T-cell (primary cell): Measurements from ENCODE around the gene EIF1B. TPM values are rescaled to one million over a fixed set of nuclear protein-coding genes. Genes with fewer than 3 reads are reported as not detected.

Experiments used
- ATAC-seq, 4 experiments: fragments of 200-7000 bp in 3 of 4; fragments of 150-1000 bp in 1 of 4; cut with Tn5 transposase; replicated peaks in 1 of 4; 1 replicate in 3 of 4; 2 replicates in 1 of 4; pipeline ENCODE4 v1.10.0; 2021; ENCODE audit warnings: moderate library complexity in 3 of 4, mild to moderate bottlenecking in 2 of 4, moderate number of reproducible peaks in 1 of 4
- CTCF ChIA-PET, 2 donors: fragments of 300-600 bp; sonication (Branson Sonifier 250); formaldehyde crosslinking; loops; one replicate each; lab custom pipeline; 2022; ENCODE audit warnings: antibody characterized with exemption in 2 of 2; lab: Charles Lee
- POLR2A ChIA-PET, 2 donors: fragments of 300-600 bp; sonication (Branson Sonifier 250); formaldehyde crosslinking; loops; one replicate each; lab custom pipeline; 2022; ENCODE audit warnings: antibody characterized with exemption in 2 of 2; lab: Charles Lee
- DNase-seq, 35 experiments: peaks; one replicate each; pipeline versions ENCODE4 v3.0.0 to v3.0.0-alpha.2; 2013 to 2023
- H3K27ac ChIP-seq: one replicate; pipeline ENCODE4 v1.5.1; 2013; ENCODE audit warnings: low read length
- H3K27me3 ChIP-seq, 2 experiments: replicated peaks in 1 of 2; 1 replicate in 1 of 2; 2 replicates in 1 of 2; pipeline versions ENCODE4 v1.6.1 to v1.7.0; 2013; ENCODE audit warnings: low read length in 1 of 2, mixed read lengths in 1 of 2; ENCODE audit not compliant: control insufficient read depth in 2 of 2, insufficient read depth in 2 of 2; ENCODE audit errors: extremely low read depth in 1 of 2
- H3K36me3 ChIP-seq, 2 donors: 1 replicate in 1 of 2; 2 replicates in 1 of 2; pipeline versions ENCODE4 v1.6.1 to v1.7.0; 2013; ENCODE audit warnings: low read length in 1 of 2; ENCODE audit not compliant: control insufficient read depth in 2 of 2, insufficient read depth in 1 of 2; ENCODE audit errors: extremely low read depth in 1 of 2
- H3K4me1 ChIP-seq, 2 experiments: 1 replicate in 1 of 2; 2 replicates in 1 of 2; pipeline versions ENCODE4 v1.6.1 to v1.7.0; 2013; ENCODE audit warnings: low read length in 2 of 2, mixed read lengths in 1 of 2; ENCODE audit not compliant: insufficient read depth in 2 of 2, control insufficient read depth in 1 of 2; ENCODE audit errors: extremely low read depth in 1 of 2
- H3K4me3 ChIP-seq, 2 donors: 1 replicate in 1 of 2; 2 replicates in 1 of 2; pipeline versions ENCODE4 v1.5.1 to v1.7.0; 2013; ENCODE audit warnings: mild to moderate bottlenecking in 2 of 2, low read length in 1 of 2, moderate library complexity in 1 of 2; ENCODE audit not compliant: control insufficient read depth in 1 of 2; ENCODE audit errors: extremely low read depth in 1 of 2
- H3K9me3 ChIP-seq: 2 replicates; pipeline ENCODE4 v1.7.0; 2013
- H3K27ac Mint-ChIP-seq, 2 donors: one replicate each; pipeline ENCODE4 v1.8.0; 2020 to 2021; ENCODE audit warnings: mild to moderate bottlenecking in 2 of 2, mixed read lengths in 2 of 2
- H3K27me3 Mint-ChIP-seq, 2 donors: one replicate each; pipeline ENCODE4 v1.8.0; 2021 to 2022; ENCODE audit warnings: mixed read lengths in 2 of 2
- H3K36me3 Mint-ChIP-seq: one replicate; pipeline ENCODE4 v1.8.0; 2021; ENCODE audit warnings: mixed read lengths
- H3K4me1 Mint-ChIP-seq, 3 donors: one replicate each; pipeline ENCODE4 v1.8.0; 2020 to 2022; ENCODE audit warnings: mixed read lengths in 3 of 3, mild to moderate bottlenecking in 1 of 3
- H3K4me3 Mint-ChIP-seq, 3 donors: one replicate each; pipeline ENCODE4 v1.8.0; 2020 to 2022; ENCODE audit warnings: mild to moderate bottlenecking in 3 of 3, mixed read lengths in 3 of 3, moderate library complexity in 3 of 3
- H3K9me3 Mint-ChIP-seq, 3 donors: one replicate each; pipeline ENCODE4 v1.8.0; 2020 to 2022; ENCODE audit warnings: mixed read lengths in 3 of 3
- WGBS: methylation state at CpG from one replicate; pipeline ENCODE4 v1.1.5; 2013; ENCODE audit warnings: missing lambda C conversion rate; ENCODE audit not compliant: insufficient coverage; 5-methylcytosine and 5-hydroxymethylcytosine counted together
- total RNA-seq, 35 experiments: library from RNA in 6 of 35; stranded (reverse) in 6 of 35; fragments of 120-200 nt in 1 of 35; gene quantifications; one replicate each; pipeline versions ENCODE4 v1.2.1 to v1.2.4 and lab custom pipeline; 2013 to 2026

The EIF1B gene
- total RNA-seq, 5 donors from 2014 or later (not counting 1 experiment from before 2014, with no cell fraction given): 39.7 to 70.0 (median 53.3) TPM

GRCh38 chr3:40304352-40304751 is 5.2 kb upstream of the EIF1B start:
- Mint-ChIP-seq H3K27me3 (no peaks in the 10 kb centered on the region), H3K9me3 (peaks cover 0 to 5% (median 0%) of the 10 kb centered on the region in 3 donors), H3K36me3 (peaks cover 24% of the 10 kb centered on the region), H3K27ac (no peak overlapping the region), H3K4me1 (peaks cover 6 to 11% (median 7%) of the 10 kb centered on the region in 3 donors), H3K4me3 (no peak overlapping the region)
- Histone ChIP-seq H3K4me1 (peaks cover 3 to 8% of the 10 kb centered on the region in 2 experiments), H3K36me3 (peaks cover 0 to 8% of the 10 kb centered on the region in 2 donors), H3K4me3 (no peak overlapping the region), H3K27me3 (no peaks in the 10 kb centered on the region), H3K9me3 (no peaks in the 10 kb centered on the region), H3K27ac (no peak overlapping the region)
- WGBS: no CpG with 5 or more reads among the region's 2 CpGs
- POLR2A ChIA-PET: no interaction called here
- CTCF ChIA-PET: interaction anchor here in 1 of 2 donors (1.0 kb wide), 1 partner anchor 13 kb away, joined by 6 read pairs; no protein-coding TSS in a partner anchor
- no peak for ATAC-seq
- DNase-seq: no peak

GRCh38 chr3:40306336-40306735 is 3.2 kb upstream of the EIF1B start:
- Mint-ChIP-seq H3K36me3 (peaks cover 17% of the 10 kb centered on the region), H3K9me3 (peaks cover 0 to 5% (median 0%) of the 10 kb centered on the region in 3 donors), H3K4me3 (no peak overlapping the region), H3K4me1 (peaks cover 16 to 23% (median 23%) of the 10 kb centered on the region in 3 donors), H3K27me3 (no peaks in the 10 kb centered on the region), H3K27ac (no peak overlapping the region)
- Histone ChIP-seq H3K27me3 (no peaks in the 10 kb centered on the region), H3K36me3 (peaks cover 0 to 3% of the 10 kb centered on the region in 2 donors), H3K4me1 (peaks cover 11 to 12% of the 10 kb centered on the region in 2 experiments), H3K27ac (no peak overlapping the region), H3K9me3 (no peaks in the 10 kb centered on the region), H3K4me3 (no peak overlapping the region)
- ChIA-PET CTCF (interaction anchor here in 1 of 2 donors (0.9 kb wide), 1 partner anchor 115 kb away, joined by 3 read pairs; no protein-coding TSS in a partner anchor), POLR2A (no interaction called here)
- ATAC-seq (no peak), DNase-seq (no peak)
- WGBS: 100% methylated on average over 2 of the region's 3 CpGs

GRCh38 chr3:40307176-40307575 is 2.3 kb upstream of the EIF1B start:
- Histone ChIP-seq H3K9me3 (no peaks in the 10 kb centered on the region), H3K27ac (no peak overlapping the region), H3K36me3 (peaks cover 0 to 8% of the 10 kb centered on the region in 2 donors), H3K4me1 (peaks cover 11 to 19% of the 10 kb centered on the region in 2 experiments), H3K27me3 (no peaks in the 10 kb centered on the region), H3K4me3 (no peak overlapping the region)
- H3K9me3 Mint-ChIP-seq: no peaks in the 10 kb centered on the region
- H3K27ac Mint-ChIP-seq: no peak overlapping the region
- H3K36me3 Mint-ChIP-seq: peaks cover 16% of the 10 kb centered on the region
- no CpG with 5 or more reads among the region's 1 CpG for WGBS
- H3K27me3 Mint-ChIP-seq: no peaks in the 10 kb centered on the region
- H3K4me3 Mint-ChIP-seq: no peak overlapping the region
- DNase-seq: no peak
- peaks cover 25 to 31% (median 31%) of the 10 kb centered on the region in 3 donors for H3K4me1 Mint-ChIP-seq
- ATAC-seq: no peak
- ChIA-PET POLR2A (interaction anchor here (0.6 kb wide), 2 partner anchors 849 to 1598 kb away, joined by 3 to 9 read pairs; no protein-coding TSS in a partner anchor), CTCF (interaction anchor here in 1 of 2 donors (0.9 to 2.1 kb wide), 2 partner anchors 10 to 116 kb away, joined by 3 to 7 read pairs; no protein-coding TSS in a partner anchor)

- Mint-ChIP-seq H3K27me3 (no peaks in the 10 kb centered on the region), H3K4me1 (peaks cover 35 to 39% (median 38%) of the 10 kb centered on the region in 3 donors), H3K36me3 (peaks cover 26% of the 10 kb centered on the region), H3K27ac (peak overlapping the region; percentile 96 to 99), H3K4me3 (peak overlapping the region; percentile 97 to 100 (median 100)), H3K9me3 (no peaks in the 10 kb centered on the region)
- no peaks in the 10 kb centered on the region for H3K27me3 ChIP-seq
- POLR2A ChIA-PET: interaction anchor here (1.0 to 1.1 kb wide), 2 partner anchors 148 to 928 kb away, joined by 4 to 7 read pairs; partner anchors contain the start of gene RPL14 (in 1 of the 2)
- 26% methylated on average over 20 of the region's 20 CpGs for WGBS
- peaks cover 15 to 19% of the 10 kb centered on the region in 2 experiments for H3K4me1 ChIP-seq
- peak overlapping the region; percentile 96 for H3K27ac ChIP-seq
- ATAC-seq (peak in 1 of 4 experiments; percentile 1), DNase-seq (peak in 1 of 35 experiments; percentile 7)
- H3K36me3 ChIP-seq: peaks cover 7 to 25% of the 10 kb centered on the region in 2 donors
- H3K4me3 ChIP-seq: peak overlapping the region; percentile 84 to 97
- CTCF ChIA-PET: interaction anchor here (0.6 to 2.1 kb wide), 16 partner anchors 8 to 903 kb away, joined by 3 to 8 read pairs (median 3); partner anchors contain the start of genes CTNNB1 (in 1 of the 2), RPL14 (in 1 of the 2) and RPSA (in 1 of the 2)
- no peaks in the 10 kb centered on the region for H3K9me3 ChIP-seq
These were observed 636 bp upstream of the EIF1B start for GRCh38 chr3:40308725-40309417.

GRCh38 chr3:40309925-40310695 is 603 bp downstream of the EIF1B start:
- CTCF ChIA-PET: interaction anchor here in 1 of 2 donors (1.2 to 1.9 kb wide), 3 partner anchors 118 to 889 kb away, joined by 4 to 7 read pairs (median 5); partner anchors contain the start of gene CTNNB1
- Histone ChIP-seq H3K27me3 (no peaks in the 10 kb centered on the region), H3K4me3 (peak overlapping the region; percentile 84 to 97), H3K4me1 (peaks cover 15 to 19% of the 10 kb centered on the region in 2 experiments), H3K27ac (peak overlapping the region; percentile 96), H3K9me3 (no peaks in the 10 kb centered on the region), H3K36me3 (peaks cover 7 to 35% of the 10 kb centered on the region in 2 donors)
- POLR2A ChIA-PET: interaction anchor here in 1 of 2 donors (0.6 kb wide), 1 partner anchor 224 kb away, joined by 4 read pairs; no protein-coding TSS in a partner anchor
- H3K27ac Mint-ChIP-seq: peak overlapping the region; percentile 96 to 99
- 0% methylated on average over 38 of the region's 49 CpGs for WGBS
- ATAC-seq: peak; percentile 13 to 32 (median 21)
- H3K9me3 Mint-ChIP-seq: no peaks in the 10 kb centered on the region
- peaks cover 35 to 42% (median 39%) of the 10 kb centered on the region in 3 donors for H3K4me1 Mint-ChIP-seq
- peak in 22 of 35 experiments; percentile 4 to 45 (median 15) for DNase-seq
- H3K4me3 Mint-ChIP-seq: peak overlapping the region; percentile 97 to 100 (median 100)
- H3K36me3 Mint-ChIP-seq: peaks cover 28% of the 10 kb centered on the region
- H3K27me3 Mint-ChIP-seq: no peaks in the 10 kb centered on the region
